BJ (cell line): ENCODE data around the gene FUT1. TPM values are rescaled to one million over a fixed set of nuclear protein-coding genes. Genes with fewer than 3 reads are reported as not detected.
A peak's percentile ranks its signal among the peaks of the same experiment; 100 is the strongest.

ENCODE experiments used
- CTCF ChIA-PET: fragments of 350-600 bp; formaldehyde crosslinking; extraction: SDS; loops from one replicate; lab custom pipeline; 2021; ENCODE audit warnings: antibody characterized with exemption, inconsistent platforms; lab: Yijun Ruan, JAX
- POLR2A ChIA-PET: fragments of 300-600 bp; sonication (Branson Sonifier 250); formaldehyde crosslinking; extraction: SDS; loops from one replicate; lab custom pipeline; 2021; ENCODE audit warnings: antibody characterized with exemption; lab: Charles Lee
- DNase-seq: peaks from one replicate; pipeline ENCODE4 v3.0.0-alpha.2; 2011; ENCODE audit warnings: low read depth
- H3K27me3 ChIP-seq: 2 replicates; pipeline ENCODE4 v1.6.0; 2011; ENCODE audit warnings: low read length; ENCODE audit not compliant: control insufficient read depth, insufficient read depth
- H3K36me3 ChIP-seq: 2 replicates; pipeline ENCODE4 v1.5.1; 2011; ENCODE audit warnings: low read length; ENCODE audit not compliant: control insufficient read depth, insufficient read depth
- H3K4me3 ChIP-seq: 2 replicates; pipeline ENCODE4 v1.5.1; 2011; ENCODE audit warnings: low read depth, mild to moderate bottlenecking, control low read depth, low read length
- CTCF ChIP-seq: IDR thresholded peaks from 2 replicates; pipeline ENCODE4 v1.5.1; 2011; ENCODE audit warnings: low read depth, mild to moderate bottlenecking, control low read depth, inconsistent platforms, low read length, moderate library complexity; ENCODE audit not compliant: insufficient read depth
- polyA minus RNA-seq: library from RNA; depleted of rRNA, polyadenylated mRNA; stranded (reverse); fragments of >200 nt; gene quantifications from 2 replicates; pipeline ENCODE4 v1.2.3, GENCODE V29; 2011; rRNA and poly(A)+ RNA removed
- polyA plus RNA-seq: library from polyadenylated mRNA; depleted of rRNA; stranded (reverse); fragments of >200 nt; gene quantifications from 2 replicates; pipeline ENCODE4 v1.2.3, GENCODE V29; 2011; rRNA removed

Gene FUT1
- 0.32 and 0.37 TPM in 2 replicates for polyA plus RNA-seq
- polyA minus RNA-seq = 0.43 and 0.46 TPM in 2 replicates

DNA sequence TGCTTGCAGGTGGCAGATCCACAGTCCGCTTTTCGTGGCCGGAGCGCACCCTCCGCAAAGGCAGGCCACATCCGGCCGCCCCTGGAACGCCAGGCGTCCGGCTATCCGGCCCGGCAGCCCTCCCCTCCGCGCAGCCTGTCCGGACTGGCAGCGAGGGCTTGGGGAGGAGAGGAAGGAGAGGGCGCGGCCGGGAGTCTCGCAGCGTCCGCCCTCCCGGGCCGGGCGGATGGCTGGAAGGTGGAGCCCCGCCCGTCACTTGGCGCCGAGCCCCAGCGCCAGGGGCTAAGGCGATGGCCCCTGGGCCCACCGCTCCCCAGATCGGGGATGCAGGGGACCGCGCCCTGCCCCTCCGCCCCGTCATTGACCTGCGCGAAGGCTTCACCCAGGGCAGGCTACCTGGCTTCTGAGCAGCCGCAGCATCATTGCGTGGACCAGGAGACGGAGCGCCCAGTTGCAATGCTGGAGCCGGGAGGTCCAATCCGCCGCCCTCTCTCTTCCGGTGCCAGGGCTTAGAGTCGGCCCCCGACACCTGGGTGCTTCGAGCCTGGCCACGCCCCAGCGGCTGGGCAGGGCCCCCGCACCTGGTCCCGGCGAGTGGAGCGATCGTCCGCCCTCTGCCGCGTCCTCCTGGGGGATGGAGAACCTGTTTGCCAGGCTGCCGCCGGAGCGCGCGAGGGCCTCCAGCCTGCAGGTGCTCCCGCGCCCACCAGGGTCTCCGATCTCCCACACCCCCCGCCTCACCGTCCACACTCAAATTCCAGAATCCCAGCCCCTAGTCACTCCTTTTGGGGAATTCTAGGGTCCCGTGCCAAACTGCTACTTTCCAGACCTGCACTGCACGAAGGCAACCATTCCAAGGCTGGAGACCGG, at the start of gene FUT1:
TSS of gene FUT1 (minus strand) at position 146 of the 870 bp plus-strand sequence. CDS start 1,360 bp downstream, outside the sequence.
- no peak for DNase-seq
- H3K27me3 ChIP-seq = peaks cover 9% of the 10 kb centered on the region; the same call in 1 of the 2 replicates
- CTCF ChIA-PET = no interaction called here
- POLR2A ChIA-PET = no interaction called here
- peak within 1 kb of the TSS; percentile 24 for H3K4me3 ChIP-seq
- H3K36me3 ChIP-seq = no peaks in the 10 kb centered on the region
- no peak for TF ChIP-seq CTCF

DNA sequence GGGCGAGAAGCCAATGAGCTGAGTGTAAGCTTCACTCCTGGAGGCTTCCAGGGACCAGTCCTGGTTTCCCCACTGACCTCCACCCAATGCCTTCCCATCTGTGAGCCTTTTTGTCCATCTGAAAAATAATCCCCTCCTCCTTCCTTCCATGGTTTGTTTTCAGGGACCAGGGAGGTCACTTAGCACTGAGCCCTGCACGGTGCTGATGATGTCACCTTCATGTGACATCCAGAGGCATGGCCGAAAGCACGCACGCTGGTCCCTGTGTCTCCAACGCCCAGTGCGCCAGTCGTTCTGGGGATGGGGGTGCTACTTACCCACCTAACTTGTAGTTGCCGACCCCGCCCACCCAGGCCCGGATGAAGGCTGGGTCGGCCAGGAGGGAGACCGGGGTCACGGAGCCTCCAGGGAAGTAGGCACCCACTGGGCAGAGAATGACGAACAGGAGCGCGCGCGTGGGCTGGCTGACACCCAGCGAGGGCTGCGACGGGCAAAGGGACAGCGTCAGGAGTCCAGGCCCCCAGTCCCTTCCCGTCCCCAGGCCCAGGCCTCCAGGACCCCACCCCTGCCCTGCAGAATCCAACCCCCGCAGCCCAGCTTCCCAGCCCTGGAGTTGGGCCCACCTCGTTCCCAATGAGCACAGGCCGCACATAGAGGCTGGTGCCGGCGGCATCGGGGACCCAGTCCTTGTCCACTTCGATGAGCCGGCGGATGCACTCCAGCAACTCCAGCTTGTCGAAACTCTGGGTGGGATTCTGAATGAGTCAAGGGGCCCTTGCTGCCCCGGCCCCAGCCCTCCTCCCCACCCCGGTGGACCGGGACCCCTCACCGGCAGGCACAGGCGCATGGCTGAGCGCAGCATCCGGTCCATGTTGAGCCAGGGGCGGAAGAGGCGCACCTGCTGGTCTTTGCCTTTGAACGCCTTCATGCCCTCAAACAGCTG, 47.2 kb upstream of the FUT1 start:
- CTCF ChIA-PET = interaction anchor here (0.9 to 1.4 kb wide), 3 partner anchors 12 to 43 kb away, joined by 4 to 9 read pairs (median 4); partner anchors contain the start of gene HSD17B14
- DNase-seq = no peak
- Histone ChIP-seq H3K4me3 (no peak overlapping the region), H3K36me3 (no peaks in the 10 kb centered on the region; the same call in none of the 2 replicates), H3K27me3 (no peaks in the 10 kb centered on the region)
- POLR2A ChIA-PET = no interaction called here
- TF ChIP-seq CTCF = no peak

DNA sequence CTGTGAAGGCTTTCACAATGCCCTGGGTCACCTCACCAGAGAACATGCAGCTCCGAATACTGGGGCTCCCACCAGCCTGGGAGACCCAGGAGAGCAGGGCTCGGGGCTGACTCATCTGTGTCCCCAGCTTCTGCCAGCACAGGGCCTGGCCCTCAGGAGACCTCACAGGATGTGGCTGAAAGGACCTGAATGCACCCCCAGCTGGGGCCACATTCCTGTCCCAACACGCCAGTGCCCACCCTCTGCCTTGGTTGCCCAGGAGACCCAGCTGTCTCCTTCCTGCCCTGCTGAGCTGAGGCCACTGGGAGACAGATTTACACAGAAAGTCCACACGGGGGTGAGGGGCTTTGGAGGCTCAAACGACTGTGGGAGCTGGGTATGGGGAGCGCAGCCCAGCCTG, 46.5 kb upstream of the FUT1 start:
- CTCF ChIA-PET = interaction anchor here (1.2 kb wide), 1 partner anchor 11 kb away, joined by 9 read pairs; no protein-coding TSS in a partner anchor
- POLR2A ChIA-PET = no interaction called here
- Histone ChIP-seq H3K36me3 (no peaks in the 10 kb centered on the region; the same call in 1 of the 2 replicates), H3K27me3 (no peaks in the 10 kb centered on the region), H3K4me3 (no peak overlapping the region)
- DNase-seq = no peak
- TF ChIP-seq CTCF = no peak

DNA sequence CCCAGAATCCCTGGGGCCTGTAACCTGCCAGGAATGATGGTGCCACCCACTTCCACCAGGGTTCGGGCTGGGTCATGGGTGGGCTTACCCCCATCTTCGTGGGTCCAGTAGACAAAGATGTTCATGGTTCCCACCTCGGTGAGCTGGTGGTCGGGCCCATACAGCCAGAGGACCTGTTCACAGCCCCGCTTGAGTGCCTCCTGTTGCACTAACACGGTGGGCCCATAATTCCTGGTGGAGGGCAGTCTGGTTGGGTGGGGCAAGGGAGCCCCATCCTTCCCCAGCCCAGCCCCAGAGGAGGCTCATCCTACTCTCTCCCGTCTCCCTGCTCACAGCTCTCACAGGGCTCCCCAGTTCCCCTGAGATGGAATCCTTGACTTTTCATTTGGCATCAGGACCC, 44.7 kb upstream of the FUT1 start:
- no peak for TF ChIP-seq CTCF
- ChIA-PET POLR2A (no interaction called here), CTCF (interaction anchor here (1.2 to 5.1 kb wide), 3 partner anchors 18 to 46 kb away, joined by 3 to 109 read pairs (median 8); partner anchors contain the start of gene HSD17B14)
- Histone ChIP-seq H3K27me3 (no peaks in the 10 kb centered on the region), H3K4me3 (no peak overlapping the region), H3K36me3 (no peaks in the 10 kb centered on the region; the same call in 1 of the 2 replicates)
- no peak for DNase-seq
